ENCODE measurements around the gene LYPLAL1. TPM values are rescaled to one million over a fixed set of nuclear protein-coding genes. Genes with fewer than 3 reads are reported as not detected.

LYPLAL1 gene
- total and polyA plus RNA-seq, 9 of the 15 experiments (the other 6 are each of a cell fraction or from before 2014, with no cell fraction given) = 14.9 to 179 (median 46.3) TPM

DNA sequence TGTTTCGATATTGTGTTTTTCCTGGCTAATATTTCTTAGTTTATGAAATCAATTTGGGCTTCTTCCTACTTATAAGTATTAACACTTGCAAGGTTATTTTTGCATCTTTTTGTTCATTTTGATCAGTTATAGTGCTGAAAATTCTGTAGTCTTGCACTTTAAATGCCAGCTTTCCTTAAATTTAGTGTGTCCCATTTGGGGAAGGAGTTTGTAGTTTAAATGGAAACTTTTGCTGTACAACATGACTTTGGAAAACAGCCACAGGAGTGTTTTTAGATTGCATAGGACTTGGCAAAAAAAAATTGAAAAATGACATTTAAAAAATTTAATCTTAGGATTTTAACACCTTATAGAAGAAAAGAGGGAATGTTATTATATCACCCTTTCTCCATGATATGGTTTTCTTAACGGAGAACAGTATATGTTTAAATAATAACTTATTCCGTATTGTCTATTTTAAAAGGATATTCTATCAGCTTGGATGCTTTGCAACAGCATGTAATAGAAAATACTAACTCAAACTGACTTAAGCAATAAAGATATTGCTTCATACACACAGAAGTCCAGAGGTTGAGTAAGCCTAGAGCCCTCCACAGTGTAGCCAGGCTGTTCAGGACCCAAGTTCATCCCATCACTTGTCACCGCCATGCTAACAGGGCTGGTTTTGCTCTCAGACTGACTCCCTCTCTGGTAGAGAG lies 53.8 kb downstream of the LYPLAL1 start:
- POLR2A ChIA-PET = no interaction called here
- H3K4me1 ChIP-seq (replicated peaks in 1 of 2; ENCODE audit: control insufficient read depth in 2 of 2, insufficient read depth in 2 of 2, low read length in 2 of 2) = no peaks in the 10 kb centered on the region
- in situ Hi-C loops (cut with MboI) (no loop called here), intact Hi-C loops (cut with micrococcal nuclease) (no loop called here)
- no peaks in the 10 kb centered on the region for H3K9me1 ChIP-seq (ENCODE audit: control insufficient read depth, insufficient read depth, low read length)
- no peak overlapping the region for H3K9ac ChIP-seq (ENCODE audit: insufficient read depth in 1 of 2, low read depth in 2 of 2, low read length in 2 of 2)
- 55% methylated on average over 4 of the region's 4 CpGs for WGBS (ENCODE audit: insufficient coverage, low coverage, missing lambda C conversion rate)
- no peak overlapping the region for H2AFZ ChIP-seq (ENCODE audit: low read depth, low read length)
- ATAC-seq (no peak), FAIRE-seq (no peak), DNase-seq (ENCODE audit: extremely low read depth in 1 of 4, low spot score in 3 of 4) (no peak)
- H3K4me3 ChIP-seq = no peak overlapping the region
- no peaks in the 10 kb centered on the region for H3K9me3 ChIP-seq (replicated peaks; ENCODE audit: control insufficient read depth, insufficient read depth, low read depth, low read length)
- H3K79me2 ChIP-seq (ENCODE audit: control insufficient read depth, insufficient read depth, low read length) = no peaks in the 10 kb centered on the region
- H3K4me2 ChIP-seq (ENCODE audit: insufficient read depth, low read length) = no peak overlapping the region
- no peaks in the 10 kb centered on the region for H3K27me3 ChIP-seq (ENCODE audit: control insufficient read depth in 2 of 2, insufficient read depth in 2 of 2, low read length in 2 of 2)
- no peaks in the 10 kb centered on the region for H4K20me1 ChIP-seq (replicated peaks; ENCODE audit: control insufficient read depth, insufficient read depth, low read length)
- TF ChIP-seq, protein P1, sequence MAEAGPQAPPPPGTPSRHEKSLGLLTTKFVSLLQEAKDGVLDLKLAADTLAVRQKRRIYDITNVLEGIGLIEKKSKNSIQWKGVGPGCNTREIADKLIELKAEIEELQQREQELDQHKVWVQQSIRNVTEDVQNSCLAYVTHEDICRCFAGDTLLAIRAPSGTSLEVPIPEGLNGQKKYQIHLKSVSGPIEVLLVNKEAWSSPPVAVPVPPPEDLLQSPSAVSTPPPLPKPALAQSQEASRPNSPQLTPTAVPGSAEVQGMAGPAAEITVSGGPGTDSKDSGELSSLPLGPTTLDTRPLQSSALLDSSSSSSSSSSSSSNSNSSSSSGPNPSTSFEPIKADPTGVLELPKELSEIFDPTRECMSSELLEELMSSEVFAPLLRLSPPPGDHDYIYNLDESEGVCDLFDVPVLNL (CRISPR knock-in tag; IDR thresholded peaks at IDR 0.05; ENCODE audit: low read depth) = no peak
- TF ChIP-seq TBP (optimal IDR thresholded peaks at IDR 0.05; ENCODE audit: low read depth, low read length) (no peak), RNF2 (IDR thresholded peaks at IDR 0.05) (no peak), TEAD2 (tag; IDR thresholded peaks at IDR 0.05) (no peak), TAF1 (IDR thresholded peaks at IDR 0.05; ENCODE audit: control insufficient read depth, extremely low read depth, insufficient read depth, low read length, severe bottlenecking) (no peak), PCBP2 (IDR thresholded peaks at IDR 0.05; ENCODE audit: low read depth, low read length, poor library complexity, severe bottlenecking) (no peak), NFXL1 (CRISPR knock-in tag; IDR thresholded peaks at IDR 0.05) (no peak), U2AF1 (optimal IDR thresholded peaks at IDR 0.05; ENCODE audit: low read depth, low read length) (no peak), CEBPG (CRISPR knock-in tag; IDR thresholded peaks at IDR 0.05) (no peak), CEBPG (tag; conservative IDR thresholded peaks at IDR 0.05 in 1 of 2, IDR thresholded peaks at IDR 0.05 in 1 of 2) (peak in 1 of 2 experiments; percentile 26; a peak in 2 of 4 replicates), CEBPB (tag; IDR thresholded peaks at IDR 0.05) (peak; percentile 10; the same call in 1 of the 2 replicates), GTF2E2 (tag; IDR thresholded peaks at IDR 0.05) (no peak), GATAD2A (IDR thresholded peaks at IDR 0.05) (no peak)
- CTCF ChIA-PET (ENCODE audit: low intra/inter-chr PET ratio) = no interaction called here
- no TSS peak for BruUV-seq (replicated peaks)
- H3K27ac ChIP-seq (ENCODE audit: extremely low read depth, low read depth, low read length) = no peak overlapping the region
- no peaks in the 10 kb centered on the region for H3K36me3 ChIP-seq (ENCODE audit: control insufficient read depth, insufficient read depth, low read length)
